Posterior vena cava (tissue), 2 donors: Measurements from ENCODE around the gene TTYH1. TPM values are rescaled to one million over a fixed set of nuclear protein-coding genes. Genes with fewer than 3 reads are reported as not detected.
"Not testable (repeated sequence)": the region's sequence is repeated elsewhere in the genome, so short reads cannot be mapped to it uniquely, and the experiment has no call there.

ENCODE experiments used
- DNase-seq: peaks from one replicate; pipeline ENCODE4 v3.0.0-alpha.2; 2020; ENCODE audit warnings: low spot score
- intact Hi-C, 2 donors: fragments of 100-400 bp; cut with DNase I; formaldehyde crosslinking; loops; one replicate each; pipeline versions ENCODE4 v1.14.1 to v1.14.2; 2022 to 2023
- total RNA-seq, 2 donors: library from RNA; stranded (reverse); fragmentation: NEBNext Ultra II Directional; extraction: Animal tissue kit (Norgen Biotek cat#: 25700); gene quantifications; one replicate each; pipeline ENCODE4 v1.2.1, GENCODE V29; 2021
- donor health status: DM: yes; HTN: yes; CAD: no.
- donor health status: DM: yes; HTN: yes; CAD: no.

Gene TTYH1
- total RNA-seq, 2 donors from 2014 or later, result 0.60 to 1.4 TPM

- intact Hi-C loops, result loop anchor here in 1 of 2 donors (5.0 kb wide), 1 partner anchor 1346 kb away; no protein-coding TSS in a partner anchor
- DNase-seq, result no peak
These were observed 18.4 kb downstream of the TTYH1 start for GRCh38 chr19:54433697-54434096.

GRCh38 chr19:54434112-54434872, 19.0 kb downstream of the TTYH1 start:
- DNase-seq, result no peak
- intact Hi-C loops, result loop anchor here in 1 of 2 donors (5.0 kb wide), 1 partner anchor 1347 kb away; no protein-coding TSS in a partner anchor

- no peak for DNase-seq
- intact Hi-C loops, result loop anchor here in 1 of 2 donors (5.0 kb wide), 1 partner anchor 1348 kb away; no protein-coding TSS in a partner anchor
These were observed 19.6 kb downstream of the TTYH1 start for GRCh38 chr19:54434873-54435214.

DNA sequence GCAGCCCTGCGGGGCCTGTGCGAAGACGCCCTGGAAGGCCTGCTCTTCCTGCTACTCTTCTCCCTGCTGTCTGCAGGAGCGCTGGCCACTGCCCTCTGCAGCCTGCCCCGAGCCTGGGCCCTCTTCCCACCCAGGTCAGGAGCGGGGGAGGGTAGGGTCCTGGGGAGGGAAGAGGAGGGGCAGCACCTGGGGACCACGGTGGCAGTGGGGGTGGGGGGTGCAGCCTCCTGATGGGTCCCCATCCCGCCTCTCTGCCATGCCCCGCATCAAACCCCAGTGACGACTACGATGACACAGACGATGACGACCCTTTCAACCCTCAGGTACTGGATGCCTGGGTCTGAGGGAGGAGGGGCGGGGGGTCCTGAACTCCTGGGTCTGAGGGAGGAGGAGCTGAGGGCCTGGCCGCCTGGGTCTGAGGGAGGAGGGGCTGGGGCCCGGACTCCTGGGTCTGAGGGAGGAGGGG, 20.3 kb downstream of the TTYH1 start:
- intact Hi-C loops, result no loop called here
- DNase-seq, result no peak

GRCh38 chr19:54436031-54436523, 20.8 kb downstream of the TTYH1 start:
- intact Hi-C loops, result no loop called here
- no peak for DNase-seq

- intact Hi-C loops, result no loop called here
- DNase-seq, result no peak
These were observed 21.5 kb downstream of the TTYH1 start for GRCh38 chr19:54436628-54437252.

- intact Hi-C loops, result no loop called here
- DNase-seq, result no peak
These were observed 24.0 kb downstream of the TTYH1 start for GRCh38 chr19:54439174-54439851.

- DNase-seq, result no peak
- intact Hi-C loops, result no loop called here
These were observed 25.4 kb downstream of the TTYH1 start for GRCh38 chr19:54440641-54441040.

GRCh38 chr19:54444737-54445136, 29.5 kb downstream of the TTYH1 start:
- DNase-seq, result no peak
- intact Hi-C loops, result no loop called here

GRCh38 chr19:54446349-54446748, 31.1 kb downstream of the TTYH1 start:
- DNase-seq, intact Hi-C loops: not testable (repeated sequence)

DNA sequence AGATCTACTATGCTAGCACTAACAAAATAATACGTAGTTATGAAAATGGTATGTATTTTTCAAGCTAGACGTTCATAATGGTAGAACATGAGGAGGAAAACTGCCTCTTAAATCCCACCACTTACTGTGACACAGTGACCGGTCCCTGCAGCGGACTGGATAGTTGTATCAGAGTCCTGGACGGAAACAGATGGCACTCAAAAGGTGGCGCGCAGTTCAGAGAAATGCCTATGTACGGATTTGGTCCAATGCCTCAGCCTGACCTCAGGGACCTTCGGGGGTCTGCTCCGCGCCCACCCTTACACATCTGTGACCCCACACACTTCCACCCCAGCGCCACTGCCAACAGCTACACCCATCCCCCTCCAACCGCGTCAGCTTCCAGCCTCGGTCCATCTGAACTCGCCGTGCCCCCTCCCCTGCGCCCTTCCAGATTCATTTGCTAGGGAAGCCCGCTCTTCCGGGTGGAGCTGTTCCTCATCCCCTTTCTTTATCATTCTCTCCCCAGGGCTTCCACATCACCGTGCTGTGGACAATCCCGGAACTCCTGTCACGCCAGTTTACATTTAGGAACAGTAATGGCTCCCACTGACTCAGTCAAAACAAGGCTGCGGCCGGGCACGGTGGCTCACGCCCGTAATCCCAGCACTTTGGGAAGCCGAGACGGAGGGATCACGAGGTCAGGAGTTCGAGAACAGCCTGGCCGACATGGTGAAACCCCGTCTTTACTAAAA, 32.9 kb downstream of the TTYH1 start:
- intact Hi-C loops, result no loop called here
- no peak for DNase-seq

GRCh38 chr19:54448774-54449700, 33.8 kb downstream of the TTYH1 start, which contains the start of gene LENG8:
Gene LENG8, plus strand, starts transcription at chr19:54449199. Its CDS starts 2,146 bp downstream, at chr19:54451345.
- DNase-seq, result peak; percentile 100
- intact Hi-C loops, result no loop called here

DNA sequence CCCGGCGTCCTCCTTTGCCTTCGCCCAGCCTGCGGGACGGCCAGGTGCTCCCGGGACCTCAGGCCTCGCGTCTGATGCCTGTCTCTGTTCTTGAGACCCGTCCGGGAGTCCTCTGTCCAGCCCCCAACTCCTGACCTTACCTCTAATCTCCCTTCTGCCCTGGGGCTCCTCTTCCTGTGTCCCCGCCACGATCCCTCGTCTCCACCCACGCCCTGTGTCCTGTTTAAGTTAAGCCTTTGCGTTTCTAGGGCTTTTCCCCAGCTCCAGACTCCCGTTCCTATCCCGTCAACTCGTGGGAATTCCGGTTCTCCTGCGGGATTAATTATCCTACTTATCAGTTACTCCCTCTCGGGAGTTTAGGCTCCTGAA, 34.4 kb downstream of the TTYH1 start:
- DNase-seq, result no peak
- intact Hi-C loops, result loop anchor here in 1 of 2 donors (10.0 kb wide), 1 partner anchor 275 kb away; the partner anchor contains the start of gene TMC4

GRCh38 chr19:54451331-54451871, 36.1 kb downstream of the TTYH1 start:
- DNase-seq, result no peak
- intact Hi-C loops, result loop anchor here in 1 of 2 donors (10.0 kb wide), 1 partner anchor 277 kb away; the partner anchor contains the start of gene TMC4

- intact Hi-C loops, result loop anchor here in 1 of 2 donors (10.0 kb wide), 1 partner anchor 277 kb away; the partner anchor contains the start of gene TMC4
- DNase-seq, result no peak
These were observed 36.7 kb downstream of the TTYH1 start for GRCh38 chr19:54451997-54452396.

DNA sequence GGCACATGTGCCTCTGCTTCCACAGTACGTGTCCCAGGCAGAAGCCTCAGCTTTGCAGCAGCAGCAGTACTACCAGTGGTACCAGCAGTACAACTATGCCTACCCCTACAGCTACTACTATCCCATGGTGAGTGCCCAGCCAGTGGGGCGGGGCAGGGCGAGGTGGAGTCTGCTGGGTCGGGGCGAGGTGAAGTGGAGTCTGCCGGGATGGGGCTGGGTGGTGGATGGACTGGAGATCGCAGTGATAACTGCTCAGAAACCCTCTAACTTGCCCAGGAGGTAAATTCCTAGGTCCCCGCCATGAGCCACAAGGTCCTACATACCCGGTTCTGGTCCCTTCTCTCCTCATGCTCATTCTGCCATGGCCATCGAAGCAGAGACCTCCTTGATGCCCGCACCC, 37.4 kb downstream of the TTYH1 start:
- no peak for DNase-seq
- intact Hi-C loops, result loop anchor here in 1 of 2 donors (10.0 kb wide), 1 partner anchor 278 kb away; the partner anchor contains the start of gene TMC4
